Subcutaneous abdominal adipose tissue (tissue), 5 donors: ENCODE results near the gene RAB9A.
"Not testable (repeated sequence)": the region's sequence is repeated elsewhere in the genome, so short reads cannot be mapped to it uniquely, and the experiment has no call there.

ENCODE experiments used
- H3K27ac ChIP-seq: one replicate; pipeline ENCODE4 v1.7.0; 2013; ENCODE audit warnings: low read depth, mild to moderate bottlenecking, inconsistent platforms, low read length, moderate library complexity
- H3K27me3 ChIP-seq, 5 donors: one replicate each; pipeline ENCODE4 v1.7.0; 2013; ENCODE audit warnings: low read length in 5 of 5, inconsistent platforms in 1 of 5; ENCODE audit not compliant: control insufficient read depth in 5 of 5, insufficient read depth in 4 of 5
- H3K36me3 ChIP-seq, 5 donors: one replicate each; pipeline ENCODE4 v1.7.0; 2013; ENCODE audit warnings: low read length in 5 of 5; ENCODE audit not compliant: control insufficient read depth in 5 of 5, insufficient read depth in 5 of 5
- H3K4me1 ChIP-seq, 5 donors: one replicate each; pipeline ENCODE4 v1.7.0; 2013; ENCODE audit warnings: low read length in 5 of 5, mild to moderate bottlenecking in 3 of 5, moderate library complexity in 1 of 5; ENCODE audit not compliant: control insufficient read depth in 5 of 5, insufficient read depth in 5 of 5
- H3K4me3 ChIP-seq, 5 donors: one replicate each; pipeline ENCODE4 v1.7.0; 2013; ENCODE audit warnings: low read length in 5 of 5, low read depth in 1 of 5
- H3K9ac ChIP-seq, 5 donors: one replicate each; pipeline ENCODE4 v1.7.0; 2013; ENCODE audit warnings: low read length in 5 of 5, mild to moderate bottlenecking in 4 of 5, moderate library complexity in 3 of 5
- H3K9me3 ChIP-seq, 5 donors: one replicate each; pipeline ENCODE4 v1.7.0; 2013; ENCODE audit warnings: low read length in 5 of 5; ENCODE audit not compliant: control insufficient read depth in 5 of 5
- donor health status: healthy.
- donor health status: healthy.
- donor health status: healthy.
- donor health status: healthy.
- donor health status: healthy.

RAB9A gene

DNA sequence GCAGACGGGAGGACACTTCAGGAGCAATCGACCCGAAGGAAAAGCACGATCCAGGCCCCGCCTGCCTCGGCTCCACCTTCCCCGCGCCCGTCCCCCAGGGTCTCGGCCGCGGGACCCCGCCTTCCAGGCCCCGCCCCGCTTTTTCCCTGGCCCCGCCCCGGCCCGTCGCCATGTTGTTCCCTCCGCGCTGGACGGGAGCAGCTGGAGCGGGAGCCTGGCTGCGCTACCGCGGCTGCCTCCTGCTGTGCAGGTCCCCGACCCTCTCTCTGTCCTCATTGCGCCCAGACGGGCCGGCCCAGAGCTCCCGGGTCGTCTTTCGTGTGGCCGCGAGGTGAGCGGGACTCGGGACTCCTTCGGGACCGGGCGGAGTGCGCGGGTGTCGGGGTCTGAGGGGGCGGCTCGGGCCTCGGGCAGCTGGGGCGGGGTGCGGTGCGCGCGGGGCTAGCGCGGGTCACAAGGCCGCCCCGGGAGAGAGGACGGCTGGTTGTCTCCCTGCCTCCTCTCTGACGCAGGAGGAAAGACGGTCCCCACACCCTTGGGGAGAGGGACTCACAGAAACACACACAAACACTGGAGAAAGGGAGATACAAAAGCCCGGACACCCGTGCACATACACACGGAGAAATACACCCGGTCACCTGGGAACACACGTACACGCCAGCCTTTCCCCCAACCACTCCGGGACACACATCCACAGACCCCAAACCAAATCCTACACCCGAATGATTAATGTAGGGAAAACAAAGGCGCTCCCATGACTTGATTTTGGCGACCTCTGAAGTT, at the start of gene RAB9A:
RAB9A (plus strand) TSS at position 171 of the 783 bp plus-strand sequence. CDS start 19,619 bp downstream, outside the sequence.
- Histone ChIP-seq H3K9ac (peak within 1 kb of the TSS; percentile 57 to 91 (median 87)), H3K4me1 (peaks cover 0 to 39% (median 26%) of the 10 kb centered on the region in 5 donors), H3K4me3 (peak within 1 kb of the TSS; percentile 69 to 97 (median 90)), H3K27ac (peak within 1 kb of the TSS; percentile 94), H3K9me3 (no peaks in the 10 kb centered on the region), H3K36me3 (no peaks in the 10 kb centered on the region), H3K27me3 (peaks cover 0 to 13% (median 4%) of the 10 kb centered on the region in 5 donors)

DNA sequence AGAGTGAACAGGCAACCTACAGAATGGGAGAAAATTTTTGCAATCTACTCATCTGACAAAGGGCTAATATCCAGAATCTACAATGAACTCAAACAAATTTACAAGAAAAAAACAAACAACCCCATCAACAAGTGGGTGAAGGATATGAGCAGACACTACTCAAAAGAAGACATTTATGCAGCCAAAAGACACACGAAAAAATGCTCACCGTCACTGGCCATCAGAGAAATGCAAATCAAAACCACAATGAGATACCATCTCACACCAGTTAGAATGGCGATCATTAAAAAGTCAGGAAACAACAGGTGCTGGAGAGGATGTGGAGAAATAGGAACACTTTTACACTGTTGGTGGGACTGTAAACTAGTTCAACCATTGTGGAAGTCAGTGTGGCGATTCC, 47.2 kb upstream of the RAB9A start:
- peaks cover 3 to 12% (median 10%) of the 10 kb centered on the region in 5 donors for H3K9me3 ChIP-seq
- H3K9ac ChIP-seq, H3K36me3 ChIP-seq, H3K27ac ChIP-seq, H3K4me1 ChIP-seq, H3K4me3 ChIP-seq: not testable (repeated sequence)
- H3K27me3 ChIP-seq = peaks cover 0 to 15% (median 7%) of the 10 kb centered on the region in 5 donors

DNA sequence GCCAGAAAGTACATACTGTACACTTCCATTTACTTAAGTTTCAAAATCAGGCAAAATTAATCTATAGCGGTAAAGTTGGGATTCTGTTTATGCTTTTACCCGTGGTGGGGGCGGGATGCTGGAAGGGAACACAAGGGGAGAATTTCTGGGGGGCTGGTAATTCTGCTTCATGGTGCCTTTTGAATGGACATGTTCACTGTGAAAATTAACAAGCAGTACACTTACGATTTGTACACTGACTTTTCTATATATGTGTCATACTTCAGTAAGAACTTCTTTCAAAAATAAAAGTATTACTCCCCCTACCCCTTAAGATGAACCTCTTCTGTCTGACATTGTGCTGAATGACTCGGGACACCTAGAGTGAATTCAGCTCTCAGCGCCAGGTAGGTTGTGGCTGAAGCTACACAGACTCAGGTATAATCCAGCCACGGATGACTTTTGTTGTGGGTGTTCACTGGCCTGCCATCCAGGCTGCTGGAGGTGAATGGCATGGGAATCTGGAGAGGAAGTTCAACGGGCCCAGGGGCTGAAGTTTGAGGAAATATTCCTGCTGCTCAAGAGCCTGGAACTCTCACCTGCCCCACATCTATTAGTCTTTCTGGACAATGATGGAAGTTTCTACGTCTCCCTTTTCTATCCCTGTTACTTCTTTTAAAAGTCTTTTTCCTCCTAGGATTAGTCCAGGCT, 43.3 kb upstream of the RAB9A start:
- no peak overlapping the region for H3K9ac ChIP-seq

DNA sequence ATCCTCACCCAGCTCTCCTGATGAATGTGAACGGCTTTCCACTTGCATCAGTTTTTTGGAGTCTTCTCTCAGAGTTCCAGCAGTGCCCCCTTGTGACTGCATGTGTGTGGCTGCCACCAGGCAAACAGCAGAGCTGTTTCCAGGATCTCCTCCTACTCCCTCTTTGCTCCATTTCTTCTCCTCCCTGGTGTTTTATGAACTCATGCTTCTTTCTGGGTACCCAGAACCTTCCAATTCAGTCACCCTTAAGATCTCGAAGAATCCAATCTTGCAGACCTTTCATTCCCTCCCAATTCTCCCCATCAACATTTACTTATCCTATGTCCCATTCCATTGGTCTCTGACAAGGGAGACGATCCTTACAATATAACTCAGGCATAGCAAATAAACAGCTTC, 42.8 kb upstream of the RAB9A start:
- Histone ChIP-seq H3K36me3 (no peaks in the 10 kb centered on the region), H3K4me1 (peaks cover 0 to 6% (median 0%) of the 10 kb centered on the region in 5 donors), H3K9me3 (no peaks in the 10 kb centered on the region), H3K9ac (no peak overlapping the region), H3K27ac (no peak overlapping the region), H3K27me3 (peaks cover 0 to 9% (median 8%) of the 10 kb centered on the region in 5 donors), H3K4me3 (no peak overlapping the region)

More for the DNA sequence above, 43.3 kb upstream of the RAB9A start:
- H3K27me3 ChIP-seq = peaks cover 0 to 10% (median 8%) of the 10 kb centered on the region in 5 donors
- no peaks in the 10 kb centered on the region for H3K36me3 ChIP-seq
- H3K27ac ChIP-seq = no peak overlapping the region
- no peaks in the 10 kb centered on the region for H3K9me3 ChIP-seq
- peaks cover 0 to 6% (median 0%) of the 10 kb centered on the region in 5 donors for H3K4me1 ChIP-seq
- H3K4me3 ChIP-seq = no peak overlapping the region

GRCh38 chrX:13647709-13648212, 41.2 kb upstream of the RAB9A start:
- Histone ChIP-seq H3K4me3 (no peak overlapping the region), H3K27ac (peak overlapping the region; percentile 39), H3K27me3 (peaks cover 0 to 10% (median 8%) of the 10 kb centered on the region in 5 donors), H3K9me3 (peaks cover 0 to under 1% (median 0%) of the 10 kb centered on the region in 5 donors), H3K4me1 (peaks cover 6 to 13% (median 6%) of the 10 kb centered on the region in 5 donors), H3K36me3 (no peaks in the 10 kb centered on the region), H3K9ac (no peak overlapping the region)

GRCh38 chrX:13648336-13648735, 40.6 kb upstream of the RAB9A start:
- H3K4me1 ChIP-seq = peaks cover 7 to 19% (median 10%) of the 10 kb centered on the region in 5 donors
- H3K9me3 ChIP-seq, H3K36me3 ChIP-seq, H3K4me3 ChIP-seq, H3K9ac ChIP-seq: not testable (repeated sequence)
- peaks cover 0 to 13% (median 8%) of the 10 kb centered on the region in 5 donors for H3K27me3 ChIP-seq
- peak overlapping the region; percentile 39 for H3K27ac ChIP-seq

- Histone ChIP-seq H3K9me3 (peaks cover 0 to 2% (median 0%) of the 10 kb centered on the region in 5 donors), H3K9ac (no peak overlapping the region), H3K36me3 (peaks cover 0 to 2% (median 0%) of the 10 kb centered on the region in 5 donors), H3K27ac (no peak overlapping the region), H3K27me3 (peaks cover 0 to 13% (median 6%) of the 10 kb centered on the region in 5 donors), H3K4me3 (no peak overlapping the region), H3K4me1 (peaks cover 12 to 25% (median 17%) of the 10 kb centered on the region in 5 donors)
Measured at GRCh38 chrX:13649838-13650237, 39.1 kb upstream of the RAB9A start.

GRCh38 chrX:13650318-13650717, 38.6 kb upstream of the RAB9A start:
- peaks cover 12 to 25% (median 17%) of the 10 kb centered on the region in 5 donors for H3K4me1 ChIP-seq
- H3K27me3 ChIP-seq = peaks cover 0 to 13% (median 6%) of the 10 kb centered on the region in 5 donors
- no peak overlapping the region for H3K4me3 ChIP-seq
- H3K9me3 ChIP-seq = peaks cover 0 to 2% (median 0%) of the 10 kb centered on the region in 5 donors
- peaks cover 0 to 2% (median 0%) of the 10 kb centered on the region in 5 donors for H3K36me3 ChIP-seq
- H3K27ac ChIP-seq = no peak overlapping the region
- H3K9ac ChIP-seq = no peak overlapping the region

DNA sequence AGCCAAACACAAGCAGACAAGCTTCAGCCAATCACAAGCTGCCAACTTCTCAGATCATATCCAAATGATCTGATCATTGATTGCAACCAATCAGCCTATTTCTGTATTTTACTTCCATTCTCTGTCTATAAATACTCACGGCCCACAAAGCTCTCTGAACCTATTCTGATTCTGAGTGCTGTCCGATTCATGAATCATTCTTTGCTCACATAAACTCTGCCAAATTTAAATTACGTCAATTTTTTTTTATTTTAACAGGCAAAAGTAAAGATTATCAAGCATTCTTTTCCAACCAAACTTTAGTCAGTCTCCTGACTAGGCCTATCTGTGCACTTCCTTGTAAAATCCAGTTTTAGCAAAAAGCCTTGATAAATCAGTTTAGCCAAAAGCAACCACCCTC, 37.8 kb upstream of the RAB9A start:
- peaks cover 0 to 4% (median 0%) of the 10 kb centered on the region in 5 donors for H3K36me3 ChIP-seq
- no peak overlapping the region for H3K27ac ChIP-seq
- peaks cover 0 to 13% (median 6%) of the 10 kb centered on the region in 5 donors for H3K27me3 ChIP-seq
- H3K4me1 ChIP-seq = peaks cover 12 to 25% (median 17%) of the 10 kb centered on the region in 5 donors
- H3K4me3 ChIP-seq = no peak overlapping the region
- H3K9me3 ChIP-seq = peaks cover 0 to 2% (median 0%) of the 10 kb centered on the region in 5 donors
- no peak overlapping the region for H3K9ac ChIP-seq
